RWPE2 (cell line): ENCODE measurements around the gene FAM210A.
A peak's percentile ranks its signal among the peaks of the same experiment; 100 is the strongest.

Source experiments
- ATAC-seq: fragments of 200-7000 bp; cut with Tn5 transposase; 3 replicates; pipeline ENCODE4 v1.9.1; 2021; ENCODE audit warnings: low read depth
- DNase-seq: peaks from one replicate; pipeline ENCODE4 v3.0.0-alpha.2; 2020; ENCODE audit warnings: low spot score
- H3K27ac ChIP-seq: fragments of 450-650 bp; 2 replicates; pipeline ENCODE4 v1.5.1; 2017; ENCODE audit warnings: mild to moderate bottlenecking; ENCODE audit not compliant: poor library complexity, severe bottlenecking
- H3K27me3 ChIP-seq: fragments of 250-450 bp; sonication (Bioruptor Pico); 2 replicates; pipeline ENCODE4 v1.5.1; 2021; ENCODE audit warnings: mild to moderate bottlenecking, moderate library complexity; ENCODE audit not compliant: insufficient read depth, poor library complexity, severe bottlenecking
- H3K36me3 ChIP-seq: fragments of 250-450 bp; sonication (Bioruptor Pico); 2 replicates; pipeline ENCODE4 v1.5.1; 2020; ENCODE audit warnings: low read depth, mild to moderate bottlenecking, moderate library complexity
- H3K4me1 ChIP-seq: fragments of 250-450 bp; sonication (Bioruptor Pico); 2 replicates; pipeline ENCODE4 v1.5.1; 2021; ENCODE audit warnings: mild to moderate bottlenecking, moderate library complexity; ENCODE audit not compliant: insufficient read depth, poor library complexity, severe bottlenecking
- H3K4me3 ChIP-seq: fragments of 250-450 bp; sonication (Bioruptor Pico); 2 replicates; pipeline ENCODE4 v1.5.1; 2021; ENCODE audit warnings: mild to moderate bottlenecking, moderate library complexity; ENCODE audit not compliant: severe bottlenecking
- H3K9me3 ChIP-seq: fragments of 250-450 bp; sonication (Bioruptor Pico); 2 replicates; pipeline ENCODE4 v1.5.1; 2021; ENCODE audit warnings: mild to moderate bottlenecking, moderate library complexity; ENCODE audit not compliant: severe bottlenecking
- TF ChIP-seq, protein P1 (sequence below): fragments of 450-650 bp; IDR thresholded peaks from one replicate; pipeline ENCODE4 v1.5.1; 2017; ENCODE audit warnings: mild to moderate bottlenecking, moderate library complexity; ENCODE audit not compliant: poor library complexity, severe bottlenecking

The FAM210A gene

DNA sequence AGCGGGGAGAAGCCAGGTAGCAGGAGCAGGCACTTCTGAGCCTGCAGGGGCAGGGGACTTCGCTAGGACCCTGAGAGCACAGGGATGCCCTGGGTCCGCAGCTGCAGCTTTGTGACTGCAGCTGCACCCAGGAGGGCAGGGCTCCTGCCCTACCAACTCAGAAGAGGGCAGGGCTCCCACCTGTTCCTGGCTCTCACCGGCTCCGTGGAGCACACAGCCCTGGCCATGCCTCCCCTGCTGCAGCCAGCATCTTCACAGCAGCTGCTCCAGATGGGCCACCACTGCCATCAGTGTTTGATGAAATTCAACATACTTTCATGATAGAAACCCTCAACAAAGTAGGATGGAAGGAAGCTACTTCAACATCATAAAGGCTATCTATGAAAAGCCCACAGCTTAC, 92.7 kb downstream of the FAM210A start:
- no peaks in the 10 kb centered on the region for H3K36me3 ChIP-seq
- DNase-seq (no peak), ATAC-seq (no peak)
- no peak overlapping the region for H3K27ac ChIP-seq
- H3K9me3 ChIP-seq: no peaks in the 10 kb centered on the region
- no peaks in the 10 kb centered on the region for H3K4me1 ChIP-seq
- TF ChIP-seq, protein P1, sequence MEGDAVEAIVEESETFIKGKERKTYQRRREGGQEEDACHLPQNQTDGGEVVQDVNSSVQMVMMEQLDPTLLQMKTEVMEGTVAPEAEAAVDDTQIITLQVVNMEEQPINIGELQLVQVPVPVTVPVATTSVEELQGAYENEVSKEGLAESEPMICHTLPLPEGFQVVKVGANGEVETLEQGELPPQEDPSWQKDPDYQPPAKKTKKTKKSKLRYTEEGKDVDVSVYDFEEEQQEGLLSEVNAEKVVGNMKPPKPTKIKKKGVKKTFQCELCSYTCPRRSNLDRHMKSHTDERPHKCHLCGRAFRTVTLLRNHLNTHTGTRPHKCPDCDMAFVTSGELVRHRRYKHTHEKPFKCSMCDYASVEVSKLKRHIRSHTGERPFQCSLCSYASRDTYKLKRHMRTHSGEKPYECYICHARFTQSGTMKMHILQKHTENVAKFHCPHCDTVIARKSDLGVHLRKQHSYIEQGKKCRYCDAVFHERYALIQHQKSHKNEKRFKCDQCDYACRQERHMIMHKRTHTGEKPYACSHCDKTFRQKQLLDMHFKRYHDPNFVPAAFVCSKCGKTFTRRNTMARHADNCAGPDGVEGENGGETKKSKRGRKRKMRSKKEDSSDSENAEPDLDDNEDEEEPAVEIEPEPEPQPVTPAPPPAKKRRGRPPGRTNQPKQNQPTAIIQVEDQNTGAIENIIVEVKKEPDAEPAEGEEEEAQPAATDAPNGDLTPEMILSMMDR: no peak
- no peaks in the 10 kb centered on the region for H3K27me3 ChIP-seq
- H3K4me3 ChIP-seq: no peak overlapping the region

DNA sequence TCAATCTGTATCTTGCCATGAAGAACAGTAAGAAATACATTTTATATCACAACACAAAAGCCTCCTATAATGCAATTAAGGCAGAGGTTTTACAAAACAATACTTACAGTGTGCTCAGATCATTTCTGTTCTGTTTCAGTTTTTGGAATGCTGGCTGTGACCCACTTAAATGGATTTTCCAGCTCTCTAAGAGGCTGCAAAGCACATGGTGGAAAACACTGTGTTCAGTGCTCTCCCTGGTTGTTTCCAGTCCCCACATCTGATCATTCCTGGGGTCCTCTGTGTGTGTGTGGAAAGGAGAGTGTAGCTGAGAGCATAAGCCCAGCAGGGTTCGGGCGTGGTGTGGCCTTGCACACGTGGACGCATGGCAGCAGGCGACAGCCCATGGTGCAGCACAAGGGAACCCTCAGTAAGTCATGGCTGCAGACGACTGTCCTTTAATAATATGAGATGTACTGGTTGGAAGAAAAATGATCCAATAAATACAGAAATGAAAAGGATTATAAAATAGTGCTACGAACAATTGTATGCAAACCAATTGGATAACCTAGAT, 95.6 kb downstream of the FAM210A start:
- DNase-seq (no peak), ATAC-seq (no peak)
- Histone ChIP-seq H3K27me3 (no peaks in the 10 kb centered on the region), H3K36me3 (no peaks in the 10 kb centered on the region), H3K4me3 (no peak overlapping the region), H3K9me3 (no peaks in the 10 kb centered on the region), H3K27ac (no peak overlapping the region), H3K4me1 (no peaks in the 10 kb centered on the region)
- TF ChIP-seq, protein P1: no peak

DNA sequence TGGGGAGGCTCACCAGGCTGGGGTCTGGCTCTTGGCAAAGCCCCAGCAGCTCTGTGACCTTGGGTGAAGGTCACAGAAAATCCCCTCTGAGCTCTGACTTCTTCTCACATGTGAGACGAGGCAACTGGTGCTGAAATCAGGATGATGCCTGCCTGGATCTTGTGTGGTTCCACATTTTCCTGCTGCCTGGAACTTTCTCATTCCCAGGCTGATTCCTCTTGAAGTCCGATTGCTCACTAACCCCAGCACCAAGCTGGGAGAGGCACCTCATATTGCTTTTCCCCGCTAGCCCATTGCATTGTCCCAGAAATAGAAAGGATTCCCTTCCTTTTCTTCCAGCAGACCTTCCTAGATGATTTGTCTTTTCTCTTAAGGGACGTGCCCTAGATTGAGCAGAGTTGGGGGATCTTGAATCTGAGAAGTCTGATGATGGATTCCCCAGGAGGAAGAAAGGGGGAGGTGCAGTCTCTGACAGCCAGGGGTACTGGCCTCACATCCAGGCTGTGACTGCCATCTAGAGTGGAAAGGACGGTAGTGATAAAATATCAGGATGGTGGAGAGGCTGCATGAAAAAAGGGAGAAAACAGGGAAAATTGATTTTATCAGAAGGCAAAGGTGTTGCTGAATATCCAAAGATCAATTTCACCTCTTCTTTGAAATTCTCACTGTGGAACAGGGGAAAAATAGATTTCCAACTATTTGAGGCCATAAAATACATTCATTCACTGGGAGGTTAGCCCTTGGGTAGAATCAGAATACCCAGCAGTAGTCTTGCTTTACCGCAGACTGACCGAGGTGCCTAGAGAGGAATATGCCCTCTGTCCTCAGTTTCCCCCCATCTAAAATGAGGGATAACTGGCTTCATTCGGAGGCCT, 96.3 kb downstream of the FAM210A start:
- Histone ChIP-seq H3K4me1 (no peaks in the 10 kb centered on the region), H3K36me3 (no peaks in the 10 kb centered on the region), H3K4me3 (no peak overlapping the region), H3K9me3 (no peaks in the 10 kb centered on the region), H3K27me3 (no peaks in the 10 kb centered on the region), H3K27ac (no peak overlapping the region)
- no peak for DNase-seq
- peak; percentile 95 for ATAC-seq
- TF ChIP-seq, protein P1: peak; percentile 79

DNA sequence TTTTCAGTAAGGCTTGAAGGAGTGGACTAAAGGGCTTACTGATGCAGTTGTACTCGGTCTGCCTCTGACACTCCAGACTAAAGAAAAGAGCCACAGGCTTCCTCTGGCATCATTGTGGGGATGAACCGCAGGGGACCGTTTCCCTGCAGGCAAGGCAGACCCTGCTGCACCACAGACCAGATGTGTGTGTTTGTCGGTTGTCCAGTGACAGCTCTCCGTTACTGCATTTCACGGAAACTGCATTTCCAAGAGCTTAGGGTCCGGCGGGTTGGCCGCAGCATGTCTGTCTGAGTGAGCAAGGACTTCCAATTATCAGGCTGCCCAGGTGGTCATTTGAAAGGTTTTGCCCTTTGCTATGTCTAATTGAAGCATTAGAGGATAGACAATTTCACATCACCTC, 98.1 kb downstream of the FAM210A start:
- Histone ChIP-seq H3K27ac (no peak overlapping the region), H3K4me1 (no peaks in the 10 kb centered on the region), H3K9me3 (no peaks in the 10 kb centered on the region), H3K36me3 (no peaks in the 10 kb centered on the region), H3K4me3 (no peak overlapping the region), H3K27me3 (no peaks in the 10 kb centered on the region)
- DNase-seq: no peak
- TF ChIP-seq, protein P1: no peak
- no peak for ATAC-seq

DNA sequence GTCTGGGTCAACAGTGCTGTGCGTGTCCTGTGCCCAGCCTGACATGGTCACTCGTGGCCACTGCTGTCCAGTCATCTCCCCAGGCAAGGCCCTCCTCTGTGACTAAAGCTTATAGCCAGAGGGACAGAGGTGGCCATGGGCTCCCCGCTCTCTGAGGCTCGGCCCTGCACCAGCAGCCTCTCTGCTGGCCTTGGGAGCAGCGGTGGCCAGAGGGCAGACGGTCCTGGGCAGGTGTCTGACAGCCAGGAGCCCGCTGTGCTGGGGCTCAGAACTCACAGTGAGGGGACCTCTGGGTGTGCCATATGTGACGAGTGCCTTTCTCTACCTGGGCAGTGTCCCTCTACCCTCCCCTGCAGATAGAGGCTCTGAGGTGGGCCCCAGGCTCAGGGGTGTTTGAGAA, 98.7 kb downstream of the FAM210A start:
- ATAC-seq (no peak), DNase-seq (no peak)
- Histone ChIP-seq H3K4me1 (no peaks in the 10 kb centered on the region), H3K27me3 (no peaks in the 10 kb centered on the region), H3K27ac (no peak overlapping the region), H3K9me3 (no peaks in the 10 kb centered on the region), H3K4me3 (no peak overlapping the region), H3K36me3 (no peaks in the 10 kb centered on the region)
- TF ChIP-seq, protein P1: no peak
